Activated CD8-positive, alpha-beta memory T cell treated with anti-CD3 and anti-CD28 coated beads, Interleukin-2, amount 50 U/mL, for 48 hours (primary cell): ENCODE data around the gene COMTD1.

Experiments used
- DNase-seq: peaks from one replicate; pipeline ENCODE4 v3.0.0-alpha.2; 2020

COMTD1 gene

GRCh38 chr10:75245354-75246250 is 9.8 kb upstream of the COMTD1 start:
- no peak for DNase-seq

DNA sequence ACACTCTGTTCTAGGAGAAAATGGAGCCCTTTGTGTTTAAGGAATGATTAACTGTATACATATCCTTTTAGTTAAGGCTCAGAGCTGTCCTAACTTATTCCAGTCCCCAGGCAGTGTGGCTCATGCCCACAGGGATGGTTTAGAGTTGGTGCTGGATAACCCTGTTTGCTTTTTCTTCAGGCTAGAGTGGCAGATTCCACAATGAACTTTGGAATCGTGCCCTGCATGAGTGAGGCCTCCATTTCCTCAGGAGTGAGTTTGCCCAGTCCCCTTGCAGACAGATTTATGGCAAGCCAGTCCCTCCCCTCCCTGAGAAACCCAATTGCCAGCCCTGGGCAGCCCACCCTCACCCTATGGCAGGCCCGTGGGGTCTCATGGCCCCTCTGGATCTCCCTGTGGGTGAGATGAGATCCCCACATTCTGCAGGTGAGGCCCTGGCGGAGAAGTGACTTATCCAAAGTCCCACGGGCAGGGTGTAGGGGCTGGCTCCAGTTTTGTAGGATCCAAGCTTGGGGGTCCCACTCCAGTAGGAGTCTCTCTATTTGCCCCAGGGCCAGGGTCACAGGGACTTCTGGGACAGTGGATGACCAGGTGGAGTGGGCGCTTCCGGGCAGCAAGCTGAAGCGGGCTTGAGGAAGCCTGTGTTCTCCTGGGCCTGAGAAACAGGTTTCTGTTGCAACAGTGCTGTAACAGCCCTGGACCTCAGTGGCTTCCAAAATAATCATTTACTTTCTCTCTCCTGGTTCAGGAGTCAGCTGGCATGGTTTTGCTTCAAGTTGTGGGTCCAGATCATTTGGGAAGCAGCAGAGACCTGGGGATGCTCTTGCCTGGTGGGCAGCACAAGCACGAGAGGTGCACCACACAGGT is 9.0 kb upstream of the COMTD1 start:
- no peak for DNase-seq

DNA sequence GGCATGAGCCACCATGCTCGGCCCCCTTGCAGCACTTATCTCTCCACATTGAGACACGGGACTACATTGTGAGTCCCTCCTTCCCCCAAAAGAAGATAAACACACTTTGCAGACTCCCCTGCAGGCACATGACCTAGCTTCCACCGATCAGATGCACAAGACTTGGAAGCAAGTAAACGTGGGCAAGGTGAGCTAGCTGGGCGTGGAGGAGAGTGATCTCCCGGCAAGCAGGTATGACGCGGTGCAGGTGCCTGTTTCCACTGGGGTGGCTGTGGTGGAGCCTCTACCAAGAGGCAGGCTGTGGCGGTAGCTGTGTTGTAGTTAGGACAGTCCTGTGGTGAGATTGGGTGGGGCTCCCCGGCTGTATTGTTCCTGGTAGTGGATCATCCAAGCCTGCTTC is 7.7 kb upstream of the COMTD1 start:
- no peak for DNase-seq

DNA sequence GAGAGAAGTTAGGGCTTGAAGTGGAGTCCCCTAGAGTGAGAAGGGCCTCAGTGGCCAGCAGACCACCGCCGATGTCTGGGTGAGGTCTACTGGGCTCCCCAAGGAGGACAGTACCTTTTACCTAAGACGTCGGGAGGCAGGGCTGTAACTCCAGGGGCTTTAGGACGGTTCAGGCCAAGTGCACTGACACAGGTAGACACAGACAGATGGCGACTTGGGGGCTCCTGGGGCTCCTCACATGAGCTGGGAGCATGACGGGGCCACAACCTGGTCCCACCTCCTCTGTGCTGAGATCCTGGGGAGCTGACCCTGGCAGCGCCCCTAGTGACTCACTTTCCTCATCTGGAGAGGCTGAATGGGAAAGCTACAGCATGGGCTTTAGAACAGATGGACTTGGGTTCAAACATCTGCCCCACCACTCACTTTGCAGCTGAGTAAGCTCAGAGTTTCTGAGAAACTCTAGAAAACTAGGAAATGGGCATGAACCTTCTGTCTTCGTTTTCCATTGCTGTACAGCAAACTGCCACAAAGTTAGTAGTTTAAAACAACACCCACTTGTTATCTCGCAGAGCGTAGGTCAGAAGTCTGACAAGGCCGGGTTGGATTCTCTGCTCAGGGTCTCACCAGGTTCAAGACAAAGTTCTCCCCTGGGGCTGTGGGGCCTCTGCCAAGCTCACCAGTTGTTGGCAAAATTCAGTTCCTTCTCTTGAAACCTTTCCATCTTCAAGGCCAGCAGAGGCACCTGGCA is 4.7 kb upstream of the COMTD1 start:
- DNase-seq, result no peak

DNA sequence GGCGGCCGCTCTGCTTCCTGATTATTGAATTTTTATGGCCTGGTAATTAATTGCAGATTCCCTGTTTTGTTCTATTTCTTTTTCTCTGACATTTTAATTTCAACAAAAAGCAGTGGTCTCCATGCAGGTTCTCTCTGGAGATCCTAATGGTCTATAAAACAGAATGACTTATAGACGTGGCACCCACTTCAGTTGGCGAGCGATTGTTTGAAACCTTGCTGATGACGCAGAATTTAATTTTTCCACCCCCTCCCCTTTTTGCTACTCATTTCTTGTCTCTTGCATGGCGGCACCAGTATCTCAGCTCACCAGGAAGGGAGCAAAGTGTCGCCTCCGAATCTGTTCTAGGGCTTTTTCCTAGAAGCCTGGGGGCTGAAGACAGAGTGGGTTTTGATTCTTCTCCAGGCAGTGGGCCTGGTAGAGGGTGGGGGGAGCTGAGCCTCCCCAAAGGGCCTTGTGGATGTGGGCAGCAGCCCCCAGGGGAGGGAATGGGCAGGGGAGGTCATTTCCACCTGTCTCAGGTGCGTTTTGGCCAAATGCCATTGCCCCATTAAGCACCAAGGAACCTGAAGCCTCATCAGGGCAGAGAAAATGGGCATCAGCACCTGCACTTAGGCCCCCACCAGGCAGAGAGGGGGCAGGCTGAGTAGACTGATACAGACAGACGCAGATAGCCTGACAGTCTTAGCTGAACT is 3.5 kb upstream of the COMTD1 start:
- DNase-seq, result no peak

- DNase-seq, result no peak
Measured at GRCh38 chr10:75238182-75239095, 2.7 kb upstream of the COMTD1 start.

DNA sequence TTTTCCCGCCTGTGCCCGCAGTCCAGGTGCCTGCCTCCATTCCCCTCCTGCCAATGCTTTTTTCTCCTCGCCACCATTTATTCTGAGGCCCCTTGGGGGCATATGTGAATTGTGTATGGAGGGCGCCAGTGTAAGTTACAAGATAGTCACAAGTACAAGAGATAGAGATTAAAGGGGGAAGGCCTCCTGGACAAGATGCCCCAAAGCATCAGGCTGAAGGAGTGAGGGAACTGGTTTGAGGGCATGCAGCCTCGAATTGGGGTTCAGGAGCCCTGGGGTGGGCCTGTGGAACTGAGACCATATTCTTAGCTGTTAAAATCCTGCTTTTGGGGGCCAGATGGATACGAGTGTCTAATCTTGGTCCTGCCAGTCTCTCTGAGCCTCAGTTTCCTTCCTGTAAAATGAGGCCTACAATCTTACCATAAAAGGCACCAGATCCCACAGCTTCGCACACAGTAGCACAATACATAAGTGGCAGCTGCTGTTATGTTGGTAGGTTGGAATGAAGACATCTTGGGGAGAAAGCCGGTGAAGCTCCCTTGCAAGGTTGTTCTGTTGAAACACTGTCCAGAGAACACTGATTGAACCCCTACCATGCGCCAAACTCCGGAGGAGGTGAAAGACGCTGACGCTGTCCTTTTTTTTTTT is 545 bp upstream of the COMTD1 start:
- no peak for DNase-seq

GRCh38 chr10:75234683-75235374 is 928 bp downstream of the COMTD1 start:
- DNase-seq, result peak; percentile 73

- peak; percentile 99 for DNase-seq
Measured at GRCh38 chr10:75234017-75234682, 1.6 kb downstream of the COMTD1 start.

DNA sequence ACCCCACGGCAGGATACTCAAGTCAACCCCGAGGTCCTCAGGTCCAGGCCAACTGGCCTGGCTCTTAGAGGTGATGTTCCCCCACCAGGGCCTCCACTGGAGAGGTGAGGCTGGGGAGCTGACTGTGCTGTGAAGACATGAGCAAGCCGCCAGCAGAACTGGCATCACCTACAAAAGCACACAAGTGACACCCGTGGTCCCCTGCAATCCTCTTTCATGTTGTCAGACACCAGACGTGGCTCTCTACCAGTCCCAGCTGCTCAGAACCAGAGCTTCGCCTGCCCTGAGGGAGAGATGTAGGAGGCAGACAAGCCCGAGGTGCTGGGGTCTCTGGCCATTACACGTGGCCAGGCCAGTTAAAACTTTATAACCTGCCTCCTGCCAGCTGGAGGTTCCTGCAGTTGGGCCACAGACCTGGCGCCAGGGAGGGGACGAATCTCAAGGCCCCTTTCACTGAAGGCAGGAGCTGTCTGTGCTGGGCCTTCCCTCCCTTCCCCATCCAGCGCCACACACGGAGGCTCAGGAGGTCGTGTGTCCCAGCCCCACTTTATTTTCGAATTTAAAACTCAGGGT is 2.2 kb downstream of the COMTD1 start:
- peak; percentile 63 for DNase-seq

DNA sequence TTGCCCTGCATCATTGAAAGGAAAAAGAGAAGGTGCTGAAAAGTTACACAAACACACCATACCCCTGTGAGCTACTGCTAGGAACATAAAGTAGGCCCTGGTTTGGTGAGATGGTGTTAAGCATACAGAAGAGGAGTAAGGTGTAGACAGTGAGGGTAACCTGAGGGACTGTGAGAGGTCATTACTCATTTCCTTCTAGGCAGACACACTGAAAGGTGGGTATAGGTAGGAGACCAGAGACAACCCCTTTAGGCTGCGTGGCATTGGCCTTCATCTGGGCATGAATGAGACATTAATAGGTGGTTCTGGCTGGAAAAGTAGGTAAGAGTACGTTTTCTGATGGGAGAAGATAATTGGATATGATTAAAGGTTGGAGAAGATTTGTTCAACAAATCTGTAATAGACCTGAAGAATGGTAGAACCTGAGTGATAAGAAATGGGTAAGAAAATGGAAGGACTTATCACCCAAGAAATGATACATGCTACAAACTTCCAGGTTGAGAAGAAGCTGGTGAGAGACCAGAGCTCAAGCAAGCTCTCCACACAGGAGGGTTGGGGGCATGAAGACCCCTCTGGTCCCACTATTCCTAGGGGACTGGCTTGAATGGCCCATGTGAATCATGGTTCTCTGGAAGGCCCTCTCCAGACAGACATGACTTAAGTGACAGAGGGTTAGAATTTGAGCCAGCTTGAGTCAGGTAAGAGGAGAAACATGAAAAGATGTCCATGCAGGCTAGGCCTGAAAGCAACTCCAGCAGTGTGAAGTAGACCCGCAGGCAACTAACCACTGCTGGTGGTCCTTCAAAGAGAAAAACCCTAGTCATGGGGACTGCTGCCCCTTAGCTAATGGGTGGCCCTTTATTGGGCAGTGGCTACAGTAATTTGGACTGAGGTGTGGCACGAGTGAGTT is 3.8 kb downstream of the COMTD1 start:
- no peak for DNase-seq

- peak; percentile 95 for DNase-seq
Measured at GRCh38 chr10:75230600-75231038, 5.1 kb downstream of the COMTD1 start.

- DNase-seq, result no peak
Measured at GRCh38 chr10:75229971-75230370, 5.8 kb downstream of the COMTD1 start.

GRCh38 chr10:75228834-75229233 is 6.9 kb downstream of the COMTD1 start:
- DNase-seq, result no peak

DNA sequence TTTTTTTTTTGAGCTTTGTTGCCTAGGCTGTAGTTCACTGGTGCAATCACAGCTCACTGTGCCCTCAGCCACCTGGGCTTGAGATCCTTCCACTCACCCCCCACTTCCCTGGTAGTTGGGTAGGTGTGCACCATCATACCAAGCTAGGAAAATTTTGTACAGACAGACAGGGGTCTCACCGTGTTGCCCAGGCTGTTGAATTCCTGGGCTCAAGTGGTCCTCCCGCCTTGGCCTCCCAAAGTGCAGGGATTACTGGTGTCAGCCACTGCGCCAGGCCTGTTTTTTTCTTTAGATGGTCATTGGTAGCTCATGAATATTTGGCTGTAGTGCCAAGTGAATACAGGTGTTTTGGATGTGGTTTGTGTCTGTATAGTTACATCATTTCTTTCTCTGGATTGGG is 7.5 kb downstream of the COMTD1 start:
- DNase-seq, result no peak

DNA sequence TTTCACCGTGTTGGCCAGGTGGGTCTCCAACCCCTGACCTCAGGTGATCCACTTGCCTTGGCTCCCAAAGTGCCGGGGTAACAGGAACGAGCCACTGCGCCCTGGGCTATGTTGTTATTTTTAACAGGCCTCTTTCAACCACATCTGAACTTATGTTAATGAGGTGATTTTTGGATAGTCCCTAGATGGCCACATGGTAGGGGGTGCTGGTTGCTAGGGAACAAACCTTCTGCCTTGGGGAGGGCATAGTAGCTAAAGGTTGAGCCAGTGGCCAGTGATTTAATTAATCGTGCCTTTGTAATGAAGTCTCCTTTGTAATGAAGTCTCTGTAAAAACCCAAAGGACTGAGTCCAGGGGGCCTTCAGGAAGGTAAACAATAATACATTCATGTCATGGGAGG is 9.1 kb downstream of the COMTD1 start:
- no peak for DNase-seq

GRCh38 chr10:75226095-75226494 is 9.7 kb downstream of the COMTD1 start:
- DNase-seq, result no peak

DNA sequence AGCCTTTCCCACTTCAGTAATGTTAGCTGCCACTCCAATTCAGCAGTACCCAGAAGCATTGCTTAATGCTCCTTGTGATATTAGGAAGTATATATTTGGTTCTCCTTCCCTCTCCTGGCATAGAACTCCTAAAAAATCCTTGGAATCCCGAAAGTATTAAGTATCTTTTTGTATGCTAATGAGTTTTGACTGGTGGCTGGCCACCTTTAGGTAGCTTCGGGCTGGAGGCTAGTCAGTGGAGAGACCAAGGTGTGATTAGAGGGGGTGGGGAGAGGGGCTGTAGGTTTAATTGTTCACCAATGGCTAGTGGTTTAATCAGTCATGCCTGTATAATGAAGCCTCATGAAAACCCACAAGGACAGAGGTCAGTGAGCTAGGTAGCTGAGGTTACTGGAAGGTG is 12.2 kb downstream of the COMTD1 start:
- DNase-seq, result no peak
